ENCODE measurements around the gene KDM4B.

Gene KDM4B

GRCh38 chr19:5052945-5053485, 84.1 kb downstream of the KDM4B start:
- no peak for DNase-seq

GRCh38 chr19:5053661-5054060, 84.7 kb downstream of the KDM4B start:
- DNase-seq, result no peak

DNA sequence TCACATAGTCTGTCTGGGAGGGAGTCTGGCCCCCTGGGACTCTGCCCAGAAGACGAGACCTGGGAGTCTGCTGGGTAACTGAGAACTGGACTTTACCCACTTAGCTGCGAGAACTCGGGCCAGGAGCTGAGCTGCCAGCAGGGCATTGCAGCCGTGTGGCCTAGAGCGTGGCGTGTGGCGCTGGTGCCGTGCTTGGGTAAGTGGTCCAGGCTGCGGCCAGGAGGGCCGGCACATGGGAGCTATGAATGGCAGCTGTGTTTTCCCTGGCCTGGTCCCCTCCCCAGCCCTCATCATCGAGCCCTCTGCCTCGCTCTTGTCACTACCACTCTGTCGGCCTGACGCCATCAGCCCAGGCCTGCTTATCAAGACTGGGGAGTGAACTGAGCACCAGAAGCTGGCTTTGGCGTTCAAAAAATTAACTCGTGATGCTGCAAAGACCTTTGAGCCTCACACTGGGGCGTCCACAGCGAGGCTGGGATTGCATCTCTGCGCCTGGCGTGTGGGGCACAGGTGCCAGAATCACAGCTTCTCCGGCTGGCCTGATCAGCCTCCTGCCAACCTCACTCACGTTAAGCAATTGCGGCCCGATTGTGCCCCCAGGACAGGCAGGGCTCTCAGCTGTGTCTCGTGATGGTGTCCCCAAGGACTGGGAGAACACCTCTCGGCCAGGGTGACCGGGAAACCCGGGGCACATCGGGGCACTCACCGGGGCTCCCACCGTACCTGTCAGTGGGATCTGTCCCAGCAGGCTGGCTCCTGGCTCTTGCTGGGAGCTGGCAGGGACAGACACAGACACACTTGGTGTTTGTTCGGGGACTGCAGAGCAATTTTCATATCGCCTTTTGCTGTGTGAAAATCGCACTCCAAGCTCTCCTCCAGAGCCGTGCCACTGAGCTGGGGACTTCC, 85.9 kb downstream of the KDM4B start:
- no peak for DNase-seq

GRCh38 chr19:5055457-5055776, 86.5 kb downstream of the KDM4B start:
- DNase-seq, result no peak

DNA sequence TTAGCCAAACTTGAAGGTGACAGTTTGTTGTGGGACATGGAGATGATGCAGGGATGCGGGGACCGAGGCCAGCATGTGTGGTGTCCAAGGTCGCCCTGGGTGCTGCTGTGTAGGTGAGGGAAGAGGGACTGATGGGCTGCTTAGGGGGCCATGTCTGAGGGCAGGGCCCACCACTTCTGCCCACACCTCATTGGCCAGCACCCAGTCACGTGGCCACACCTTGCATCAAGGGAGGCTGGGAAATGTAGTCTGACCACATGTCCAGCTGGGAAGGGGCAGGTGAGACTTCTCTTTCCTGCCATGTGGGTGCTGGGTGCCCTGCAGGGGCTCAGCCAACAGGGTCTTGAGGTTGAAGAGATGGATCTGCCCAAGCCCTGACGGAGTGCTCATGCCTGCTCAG, 88.9 kb downstream of the KDM4B start:
- DNase-seq, result no peak

DNA sequence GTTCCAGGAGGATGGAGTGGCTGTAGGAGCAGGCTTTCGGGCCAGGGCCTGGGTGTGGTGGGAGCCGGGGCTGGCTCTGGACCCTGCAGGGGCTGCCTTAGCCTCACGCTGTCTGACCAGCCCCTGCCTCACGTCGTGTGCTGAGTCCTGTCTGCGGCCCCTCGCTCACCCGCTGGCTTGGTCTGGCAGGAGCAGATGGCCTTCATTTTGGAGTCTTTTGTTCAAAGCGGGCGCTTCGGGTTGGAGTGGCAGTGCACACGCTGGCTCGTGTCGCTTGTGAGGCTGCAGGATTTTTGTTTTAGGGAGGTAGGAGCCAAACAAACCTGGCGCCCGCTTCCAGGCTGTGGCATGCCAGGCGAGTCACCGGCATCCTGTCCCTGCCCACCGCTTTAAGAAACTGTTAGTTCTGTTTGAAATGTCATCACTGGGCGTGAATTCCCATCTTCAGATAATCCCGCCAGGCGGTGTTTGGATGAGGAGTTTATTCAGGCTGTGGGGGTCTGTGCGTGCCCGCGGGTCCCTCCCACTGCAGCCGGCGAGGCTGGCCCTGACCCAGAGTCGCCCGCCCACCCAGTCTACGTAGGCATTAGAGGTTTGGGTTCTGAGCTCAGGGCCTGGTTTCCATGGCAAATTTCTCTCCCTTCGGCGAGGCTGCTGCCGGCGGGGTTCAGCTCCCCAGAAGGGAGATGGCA, 89.8 kb downstream of the KDM4B start:
- no peak for DNase-seq

GRCh38 chr19:5059213-5059574, 90.3 kb downstream of the KDM4B start:
- no peak for DNase-seq

- no peak for DNase-seq
Observed at GRCh38 chr19:5059793-5060192, 90.9 kb downstream of the KDM4B start.

DNA sequence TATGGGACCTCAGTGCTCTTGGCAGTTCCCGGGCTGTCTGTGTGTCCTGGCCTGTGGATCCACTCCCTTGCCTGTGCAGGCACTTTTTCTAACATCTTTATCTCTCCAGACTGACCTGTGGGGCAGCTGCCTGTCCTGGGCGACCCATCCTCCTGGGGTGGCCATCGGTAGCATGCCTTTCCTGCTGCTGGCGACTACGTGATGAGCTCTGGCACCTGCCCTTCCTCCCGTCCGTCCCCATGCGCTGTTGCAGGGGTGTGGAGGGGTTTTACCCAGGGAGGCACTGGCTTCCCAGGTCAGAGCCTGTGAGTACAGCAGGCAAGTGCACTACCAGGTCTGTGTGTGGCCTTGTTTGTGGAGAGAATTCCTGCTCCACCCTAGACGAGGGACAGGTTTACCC, 93.3 kb downstream of the KDM4B start:
- no peak for DNase-seq

GRCh38 chr19:5062799-5063198, 93.9 kb downstream of the KDM4B start:
- no peak for DNase-seq

DNA sequence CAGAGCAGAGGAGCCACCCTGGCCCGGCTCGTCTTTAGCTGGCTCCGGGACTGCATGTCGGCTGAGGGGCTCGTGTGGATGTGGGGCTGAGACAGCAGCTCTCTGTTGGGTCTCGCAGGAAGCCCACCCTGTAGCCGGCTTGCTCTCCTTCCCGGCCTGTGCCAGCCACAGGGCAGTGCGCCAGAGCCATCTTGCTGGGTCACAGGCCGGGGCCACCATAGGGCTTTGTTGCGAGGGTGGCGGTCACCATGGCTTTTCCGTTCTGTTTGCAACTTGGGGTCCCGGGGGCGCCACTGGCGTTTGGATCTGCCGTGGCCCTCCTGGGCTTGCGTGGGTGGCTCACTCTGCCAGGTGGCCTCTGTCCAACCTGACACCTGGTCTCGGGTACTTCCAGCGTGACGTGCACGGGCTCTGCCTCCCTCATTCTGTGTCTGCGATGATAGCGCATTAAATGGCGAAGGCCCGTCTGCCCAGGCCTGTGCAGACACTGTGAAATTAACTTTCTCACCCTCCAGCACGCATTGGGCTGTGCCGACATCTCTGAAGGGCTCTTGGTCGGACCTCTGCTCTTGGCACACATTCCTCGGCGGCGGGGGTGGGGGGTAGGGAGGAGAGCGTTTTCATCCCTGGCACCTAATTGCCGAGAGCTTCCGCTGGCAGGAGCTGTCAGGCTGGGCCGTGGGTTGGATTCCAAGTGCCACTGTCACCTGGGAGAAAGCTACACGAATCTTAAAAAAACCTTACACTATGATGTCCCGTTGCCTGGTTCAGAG, 95.1 kb downstream of the KDM4B start:
- no peak for DNase-seq

DNA sequence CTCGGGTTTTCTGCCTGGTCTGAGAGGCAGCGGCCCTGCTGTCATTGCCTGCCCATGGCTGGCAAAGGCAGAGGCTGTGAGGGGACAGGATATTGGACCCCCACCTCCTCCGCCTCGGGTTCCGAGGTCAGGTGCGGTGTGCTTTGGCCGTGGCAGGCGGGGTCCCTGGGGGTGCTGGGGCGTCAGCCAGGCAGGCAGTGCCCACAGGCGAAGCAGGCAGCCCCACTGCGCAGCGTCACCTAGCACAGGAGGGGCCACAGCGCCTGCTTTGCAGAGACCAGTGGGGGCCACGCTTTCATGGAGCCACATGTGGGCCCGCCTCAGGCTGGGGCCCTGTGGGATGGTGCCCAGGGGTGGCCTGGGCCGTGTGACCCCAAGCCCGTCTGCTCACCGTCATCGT, 96.0 kb downstream of the KDM4B start:
- no peak for DNase-seq

- no peak for DNase-seq
Observed at GRCh38 chr19:5065663-5066093, 96.8 kb downstream of the KDM4B start.

DNA sequence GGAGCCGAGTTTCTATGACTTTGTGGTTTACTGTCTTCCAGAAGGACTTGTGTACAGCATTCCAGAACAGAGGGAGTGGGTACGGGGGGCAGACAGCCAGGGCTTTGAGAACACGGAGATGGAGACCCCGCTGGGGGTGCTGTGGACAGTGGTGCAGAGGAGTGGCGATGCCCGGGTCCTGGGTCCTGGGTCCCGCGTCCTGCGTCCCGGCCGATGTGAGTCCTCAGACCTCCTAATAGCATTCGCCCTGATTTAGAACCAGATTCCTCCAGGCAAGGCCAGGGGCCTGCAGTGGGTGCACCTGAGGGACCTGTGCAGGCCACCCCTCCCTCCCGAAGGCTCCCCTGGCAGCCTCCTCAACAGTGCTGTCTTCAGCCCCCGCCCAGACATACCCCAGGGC, 97.9 kb downstream of the KDM4B start:
- DNase-seq, result no peak

DNA sequence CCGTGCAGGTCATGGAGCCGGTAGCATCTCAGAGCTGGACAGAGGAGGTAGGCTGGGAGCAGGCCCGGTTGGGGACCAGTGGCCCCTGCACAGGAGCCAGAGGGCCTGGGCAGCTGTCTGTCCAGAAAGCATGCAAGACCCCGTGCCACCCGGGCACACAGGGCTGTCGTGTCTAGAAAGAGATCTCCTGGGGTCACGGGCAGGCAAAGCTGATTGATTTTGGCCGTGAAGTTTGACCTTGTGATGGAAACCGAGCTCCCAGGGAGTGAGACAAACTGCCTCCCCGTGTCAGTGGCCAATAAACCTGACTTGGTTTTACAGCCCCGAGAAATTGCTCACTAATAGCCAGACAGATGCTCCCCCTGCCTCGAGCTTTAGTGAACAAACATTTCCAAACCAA, 98.8 kb downstream of the KDM4B start:
- no peak for DNase-seq

GRCh38 chr19:5068233-5069072, 99.5 kb downstream of the KDM4B start:
- no peak for DNase-seq

DNA sequence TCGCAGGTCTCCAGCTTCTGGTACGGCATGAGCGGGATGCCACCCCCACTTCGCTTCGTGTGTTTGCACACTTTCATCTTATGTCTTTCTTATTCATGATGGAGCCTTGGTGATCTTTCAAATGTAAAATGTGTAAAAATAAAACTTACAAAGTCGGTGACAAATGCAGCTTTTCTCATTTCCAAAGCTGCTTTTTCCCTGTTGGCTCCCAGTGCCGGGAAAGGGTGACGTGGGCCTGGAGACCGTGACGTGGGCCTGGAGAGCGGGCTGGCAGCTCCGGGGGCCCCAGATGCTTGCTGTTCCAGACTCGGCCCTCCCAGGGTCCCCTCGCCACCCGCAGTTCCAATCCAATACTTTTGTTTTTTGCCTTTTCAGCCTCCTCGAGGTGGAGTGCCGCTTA, 101.4 kb downstream of the KDM4B start:
- no peak for DNase-seq

- DNase-seq, result no peak
Observed at GRCh38 chr19:5070930-5071329, 102.0 kb downstream of the KDM4B start.

GRCh38 chr19:5071579-5071978, 102.7 kb downstream of the KDM4B start:
- no peak for DNase-seq

DNA sequence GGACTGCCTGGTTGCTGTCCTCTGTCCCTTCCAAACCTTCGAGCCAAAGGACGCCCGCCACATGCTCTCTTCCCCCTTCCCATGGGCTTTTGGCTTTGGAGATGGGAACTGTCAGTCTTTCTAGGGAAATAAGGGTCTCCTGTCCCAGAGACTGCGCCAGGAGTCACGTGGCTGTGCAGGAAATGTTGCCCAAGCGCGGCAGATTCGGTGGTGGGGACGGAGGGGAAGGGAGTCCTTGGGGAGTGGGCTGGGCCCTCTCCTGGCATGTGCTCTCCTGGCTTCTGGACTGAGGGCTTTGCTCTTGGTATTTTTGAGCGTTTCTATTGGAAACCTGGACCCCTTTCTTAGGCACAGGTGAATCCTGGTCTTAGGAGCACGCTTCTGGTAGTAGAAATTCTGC, 103.2 kb downstream of the KDM4B start:
- no peak for DNase-seq

GRCh38 chr19:5073153-5073844, 104.4 kb downstream of the KDM4B start:
- no peak for DNase-seq

- DNase-seq, result no peak
Observed at GRCh38 chr19:5074407-5074806, 105.5 kb downstream of the KDM4B start.

All from GF-D8 (cell line).